ENCODE data around the gene IKBKG.

DNA sequence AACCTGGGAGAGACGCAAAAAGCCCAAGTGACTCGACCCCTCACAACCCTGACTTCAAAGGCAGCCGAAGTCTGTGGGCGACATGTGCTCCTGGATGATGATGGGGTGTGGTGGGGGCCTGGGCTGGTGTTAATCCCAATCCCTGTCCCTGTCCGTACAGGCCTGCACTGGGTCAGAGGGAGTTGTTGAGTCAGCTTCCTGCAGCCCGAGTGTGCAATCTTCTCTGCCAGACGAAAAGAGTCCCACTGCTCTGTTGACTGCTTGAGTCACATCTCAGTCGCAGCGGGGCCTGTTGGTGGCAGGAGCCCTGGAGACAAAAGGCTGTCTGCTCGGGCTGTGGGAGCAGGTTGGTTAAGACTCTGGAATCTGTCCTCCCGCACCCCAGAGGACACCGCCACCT is 41.7 kb upstream of the IKBKG start:
- TF ChIP-seq, protein P1, sequence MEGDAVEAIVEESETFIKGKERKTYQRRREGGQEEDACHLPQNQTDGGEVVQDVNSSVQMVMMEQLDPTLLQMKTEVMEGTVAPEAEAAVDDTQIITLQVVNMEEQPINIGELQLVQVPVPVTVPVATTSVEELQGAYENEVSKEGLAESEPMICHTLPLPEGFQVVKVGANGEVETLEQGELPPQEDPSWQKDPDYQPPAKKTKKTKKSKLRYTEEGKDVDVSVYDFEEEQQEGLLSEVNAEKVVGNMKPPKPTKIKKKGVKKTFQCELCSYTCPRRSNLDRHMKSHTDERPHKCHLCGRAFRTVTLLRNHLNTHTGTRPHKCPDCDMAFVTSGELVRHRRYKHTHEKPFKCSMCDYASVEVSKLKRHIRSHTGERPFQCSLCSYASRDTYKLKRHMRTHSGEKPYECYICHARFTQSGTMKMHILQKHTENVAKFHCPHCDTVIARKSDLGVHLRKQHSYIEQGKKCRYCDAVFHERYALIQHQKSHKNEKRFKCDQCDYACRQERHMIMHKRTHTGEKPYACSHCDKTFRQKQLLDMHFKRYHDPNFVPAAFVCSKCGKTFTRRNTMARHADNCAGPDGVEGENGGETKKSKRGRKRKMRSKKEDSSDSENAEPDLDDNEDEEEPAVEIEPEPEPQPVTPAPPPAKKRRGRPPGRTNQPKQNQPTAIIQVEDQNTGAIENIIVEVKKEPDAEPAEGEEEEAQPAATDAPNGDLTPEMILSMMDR (IDR thresholded peaks at IDR 0.05) = no peak
- TF ChIP-seq POLR2A (IDR thresholded peaks at IDR 0.05) = no peak

Measured in body of pancreas (tissue), 4 donors.